Measurements from ENCODE around the gene RCBTB1.

GRCh38 chr13:49543656-49544055 is 41.7 kb downstream of the RCBTB1 start:
- TF ChIP-seq EP300 (IDR thresholded peaks at IDR 0.05) (no peak), CTCF (IDR thresholded peaks at IDR 0.05) (no peak), POLR2A (IDR thresholded peaks at IDR 0.05) (no peak)

Measured in gastroesophageal sphincter (tissue), 3 donors.